GM21360 (cell line): Measurements from ENCODE around the gene CRB2.

Experiments
- ATAC-seq: cut with Tn5 transposase; IDR thresholded peaks from one replicate; pipeline ENCODE4 v1.9.1; 2021; ENCODE audit warnings: mild to moderate bottlenecking, moderate library complexity; ENCODE audit not compliant: unreplicated experiment

The CRB2 gene

GRCh38 chr9:123355761-123356431 lies at the start of gene CRB2:
Gene CRB2 (plus strand): TSS chr9:123356197. CDS start chr9:123356261, 64 bp downstream.
- ATAC-seq, result no peak

- ATAC-seq, result no peak
Measured at GRCh38 chr9:123309611-123310010, 46.4 kb upstream of the CRB2 start.

GRCh38 chr9:123310551-123311249 lies 45.3 kb upstream of the CRB2 start:
- ATAC-seq, result no peak

- no peak for ATAC-seq
Measured at GRCh38 chr9:123311250-123311752, 44.7 kb upstream of the CRB2 start.

- no peak for ATAC-seq
Measured at GRCh38 chr9:123312306-123312877, 43.6 kb upstream of the CRB2 start.

GRCh38 chr9:123314617-123315016 lies 41.4 kb upstream of the CRB2 start:
- no peak for ATAC-seq

GRCh38 chr9:123315635-123316034 lies 40.4 kb upstream of the CRB2 start:
- no peak for ATAC-seq

GRCh38 chr9:123316053-123316718 lies 39.8 kb upstream of the CRB2 start:
- ATAC-seq, result no peak

- ATAC-seq, result peak; percentile 52
Measured at GRCh38 chr9:123318202-123318601, 37.8 kb upstream of the CRB2 start.

GRCh38 chr9:123318961-123319421 lies 37.0 kb upstream of the CRB2 start:
- ATAC-seq, result no peak

GRCh38 chr9:123319541-123320339 lies 36.3 kb upstream of the CRB2 start:
- ATAC-seq, result no peak

GRCh38 chr9:123320814-123321213 lies 35.2 kb upstream of the CRB2 start:
- ATAC-seq, result no peak

GRCh38 chr9:123321616-123322272 lies 34.3 kb upstream of the CRB2 start:
- no peak for ATAC-seq

GRCh38 chr9:123322273-123323195 lies 33.5 kb upstream of the CRB2 start:
- peak; percentile 38 for ATAC-seq

GRCh38 chr9:123323196-123324013 lies 32.6 kb upstream of the CRB2 start:
- no peak for ATAC-seq

GRCh38 chr9:123324767-123325183 lies 31.2 kb upstream of the CRB2 start:
- no peak for ATAC-seq

- ATAC-seq, result no peak
Measured at GRCh38 chr9:123326187-123326586, 29.8 kb upstream of the CRB2 start.

GRCh38 chr9:123326662-123327093 lies 29.3 kb upstream of the CRB2 start:
- peak; percentile 53 for ATAC-seq
